ENCODE measurements around the gene LRRC41.
"Not testable (repeated sequence)": the region's sequence is repeated elsewhere in the genome, so short reads cannot be mapped to it uniquely, and the experiment has no call there.

Gene LRRC41

GRCh38 chr1:46242918-46243317, 60.5 kb downstream of the LRRC41 start:
- DNase-seq (ENCODE audit: low spot score): no peak

GRCh38 chr1:46241733-46242132, 61.7 kb downstream of the LRRC41 start:
- not testable (repeated sequence) for DNase-seq (ENCODE audit: low spot score)

GRCh38 chr1:46238865-46239264, 64.6 kb downstream of the LRRC41 start:
- not testable (repeated sequence) for DNase-seq (ENCODE audit: low spot score)

GRCh38 chr1:46236882-46237281, 66.5 kb downstream of the LRRC41 start:
- DNase-seq (ENCODE audit: low spot score): no peak

- DNase-seq (ENCODE audit: low spot score): not testable (repeated sequence)
These were observed 72.2 kb downstream of the LRRC41 start for GRCh38 chr1:46231231-46231630.
